ENCODE results near the gene TC2N.

DNA sequence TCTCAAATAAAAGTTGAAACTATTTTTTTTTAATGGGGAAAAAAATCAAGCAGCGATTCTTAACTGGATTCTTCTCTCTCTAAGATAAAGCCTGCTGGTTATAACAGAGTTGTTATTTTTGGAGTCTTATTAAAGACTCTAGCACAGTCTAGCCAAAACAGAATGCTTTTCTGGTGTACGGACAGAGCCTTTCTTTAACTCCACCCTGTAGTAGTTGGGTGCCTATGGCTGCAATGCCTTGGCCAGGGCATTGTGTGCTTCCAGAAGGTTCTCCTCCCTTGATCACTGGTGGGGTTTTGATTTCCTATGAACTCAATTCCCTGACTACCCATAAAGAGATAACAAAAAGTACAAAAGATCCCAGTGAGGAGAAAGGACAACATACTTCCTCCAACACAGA, 35.7 kb upstream of the TC2N start:
- no peak for TF ChIP-seq ZFX (IDR thresholded peaks at IDR 0.05)
- TF ChIP-seq CTCF (conservative IDR thresholded peaks at IDR 0.05): no peak

Measured in C4-2B (cell line).